HEK293T (cell line): ENCODE measurements around the gene GALNS.

Experiments
- FOXK2 ChIP-seq: fragments of 450-650 bp; IDR thresholded peaks from 2 replicates; pipeline ENCODE4 v1.6.1; 2016; ENCODE audit warnings: mild to moderate bottlenecking
- FOXM1 ChIP-seq: fragments of 450-650 bp; IDR thresholded peaks from 2 replicates; pipeline ENCODE4 v1.6.1; 2017; ENCODE audit warnings: mild to moderate bottlenecking, borderline replicate concordance
- NFRKB ChIP-seq: fragments of 450-650 bp; IDR thresholded peaks from 2 replicates; pipeline ENCODE4 v1.6.1; 2016; ENCODE audit warnings: mild to moderate bottlenecking, moderate library complexity
- SP1 ChIP-seq: fragments of 450-650 bp; IDR thresholded peaks from 2 replicates; pipeline ENCODE4 v1.6.1; 2017

DNA sequence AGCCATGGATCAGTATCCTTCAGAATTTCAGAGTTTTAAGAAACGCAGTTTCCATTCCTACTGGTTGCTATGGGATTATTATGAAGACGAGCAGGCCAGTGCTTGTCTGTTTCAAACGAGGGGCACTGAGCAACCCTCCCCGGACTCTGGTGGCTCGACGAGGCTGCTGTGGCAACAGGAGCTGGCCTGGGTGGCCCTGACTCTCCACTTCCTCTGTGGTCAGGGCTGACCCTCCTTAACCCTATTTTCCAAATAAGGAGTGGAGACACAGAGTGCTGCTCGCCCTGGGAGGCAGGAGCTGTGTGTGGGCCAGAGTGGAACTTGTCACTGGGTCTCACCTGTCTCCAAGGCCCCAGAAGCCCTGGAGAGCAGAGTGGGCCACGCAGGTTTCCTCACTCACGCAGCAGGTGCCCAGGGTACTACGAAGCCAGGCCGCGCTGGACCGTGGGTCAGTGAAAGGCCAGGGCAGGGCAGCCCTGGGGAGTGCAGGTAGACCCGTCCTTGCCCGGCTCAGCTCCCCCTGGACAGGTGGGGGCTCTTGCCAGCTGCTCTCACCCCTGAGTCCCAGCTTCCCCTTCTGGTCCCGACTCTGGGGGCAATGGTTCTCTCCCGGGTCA is 3.3 kb downstream of the GALNS start:
- no peak for TF ChIP-seq FOXM1
- no peak for TF ChIP-seq FOXK2
- TF ChIP-seq SP1, result no peak
- TF ChIP-seq NFRKB, result no peak
